Esophagus squamous epithelium (tissue), 5 donors: ENCODE results near the gene CFAP299. TPM values are rescaled to one million over a fixed set of nuclear protein-coding genes. Genes with fewer than 3 reads are reported as not detected.

Source experiments
- DNase-seq: peaks from one replicate; lab custom pipeline; 2025; lab: John Stamatoyannopoulos, UW
- H3K27ac ChIP-seq, 4 donors: fragments of 200-600 bp; sonication (generic); one replicate each; pipeline ENCODE4 v1.5.1; 2016 to 2019; ENCODE audit warnings: mild to moderate bottlenecking in 1 of 4
- H3K27me3 ChIP-seq, 4 donors: fragments of 200-600 bp; sonication (generic); 1 replicate in 3 of 4; 2 replicates in 1 of 4; pipeline versions ENCODE4 v1.5.1 to v1.6.0; 2017 to 2021; ENCODE audit warnings: antibody characterized with exemption in 1 of 4
- H3K36me3 ChIP-seq, 3 donors: fragments of 200-600 bp; sonication (generic); one replicate each; pipeline ENCODE4 v1.5.1; 2016 to 2019
- H3K4me1 ChIP-seq, 3 donors: fragments of 200-600 bp; sonication (generic); one replicate each; pipeline ENCODE4 v1.5.1; 2017 to 2019
- H3K4me3 ChIP-seq, 4 donors: fragments of 200-600 bp; sonication (generic); 1 replicate in 3 of 4; 2 replicates in 1 of 4; pipeline ENCODE4 v1.5.1; 2016 to 2019; ENCODE audit warnings: mild to moderate bottlenecking in 2 of 4, moderate library complexity in 1 of 4
- H3K9me3 ChIP-seq, 3 donors: fragments of 200-600 bp; sonication (generic); one replicate each; pipeline ENCODE4 v1.5.1; 2016 to 2019
- POLR2A ChIP-seq, 4 donors: fragments of 450-650 bp; IDR thresholded peaks; one replicate each; pipeline ENCODE4 v1.6.1; 2017; ENCODE audit warnings: antibody characterized with exemption in 4 of 4, mild to moderate bottlenecking in 4 of 4, moderate library complexity in 3 of 4
- WGBS, 2 donors: methylation state at CpG; one replicate each; pipeline ENCODE4 v1.1.5; 2018; 5-methylcytosine and 5-hydroxymethylcytosine counted together
- intact Hi-C: fragments of 100-400 bp; cut with DNase I; formaldehyde crosslinking; loops from one replicate; pipeline ENCODE4 v1.15.0; 2022
- total RNA-seq, 4 donors: library from RNA; depleted of rRNA; stranded (reverse); fragments of >200 nt; gene quantifications; one replicate each; pipeline ENCODE4 v1.1.0, GENCODE V29; 2016
- TF ChIP-seq, protein P1 (sequence below), 6 experiments: fragments of 450-650 bp in 4 of 6; fragments of 200-600 bp in 2 of 6; sonication (generic) in 2 of 6; IDR thresholded peaks; one replicate each; pipeline ENCODE4 v1.5.1; 2016 to 2019; ENCODE audit warnings: antibody characterized with exemption in 6 of 6, mild to moderate bottlenecking in 4 of 6, moderate library complexity in 4 of 6
- donor health status: DM: yes; HTN: yes; CAD: no.

The CFAP299 gene
- total RNA-seq, 4 donors from 2014 or later, result not detected

DNA sequence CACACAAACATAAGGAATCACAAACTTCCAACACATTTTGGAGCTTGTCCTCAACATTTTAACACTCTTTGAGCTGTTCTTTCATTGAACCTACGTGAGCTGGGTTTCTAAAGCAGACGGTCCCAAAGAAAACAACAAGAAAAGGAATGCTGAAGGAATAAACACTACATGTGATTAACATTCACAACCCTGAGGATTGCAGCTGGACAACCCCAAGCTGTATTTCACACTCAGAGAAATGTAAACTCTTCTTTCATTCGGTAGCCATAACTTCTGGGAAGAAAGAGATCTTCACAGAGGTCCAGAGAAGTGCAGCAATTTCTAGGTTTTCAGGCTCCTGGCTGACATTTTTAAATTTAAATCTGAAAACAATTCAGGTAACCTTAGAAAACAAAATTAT is 130.2 kb downstream of the CFAP299 start:
- no peaks in the 10 kb centered on the region for H3K9me3 ChIP-seq
- H3K27me3 ChIP-seq, result no peaks in the 10 kb centered on the region
- WGBS, 2 donors, result 84 to 86% methylated on average over 3 of the region's 3 CpGs
- no peak overlapping the region for H3K27ac ChIP-seq
- no peak for DNase-seq
- no peak overlapping the region for H3K4me3 ChIP-seq
- peaks cover 0 to 23% (median 0%) of the 10 kb centered on the region in 3 donors for H3K4me1 ChIP-seq
- TF ChIP-seq, protein P1, sequence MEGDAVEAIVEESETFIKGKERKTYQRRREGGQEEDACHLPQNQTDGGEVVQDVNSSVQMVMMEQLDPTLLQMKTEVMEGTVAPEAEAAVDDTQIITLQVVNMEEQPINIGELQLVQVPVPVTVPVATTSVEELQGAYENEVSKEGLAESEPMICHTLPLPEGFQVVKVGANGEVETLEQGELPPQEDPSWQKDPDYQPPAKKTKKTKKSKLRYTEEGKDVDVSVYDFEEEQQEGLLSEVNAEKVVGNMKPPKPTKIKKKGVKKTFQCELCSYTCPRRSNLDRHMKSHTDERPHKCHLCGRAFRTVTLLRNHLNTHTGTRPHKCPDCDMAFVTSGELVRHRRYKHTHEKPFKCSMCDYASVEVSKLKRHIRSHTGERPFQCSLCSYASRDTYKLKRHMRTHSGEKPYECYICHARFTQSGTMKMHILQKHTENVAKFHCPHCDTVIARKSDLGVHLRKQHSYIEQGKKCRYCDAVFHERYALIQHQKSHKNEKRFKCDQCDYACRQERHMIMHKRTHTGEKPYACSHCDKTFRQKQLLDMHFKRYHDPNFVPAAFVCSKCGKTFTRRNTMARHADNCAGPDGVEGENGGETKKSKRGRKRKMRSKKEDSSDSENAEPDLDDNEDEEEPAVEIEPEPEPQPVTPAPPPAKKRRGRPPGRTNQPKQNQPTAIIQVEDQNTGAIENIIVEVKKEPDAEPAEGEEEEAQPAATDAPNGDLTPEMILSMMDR (IDR thresholded peaks at IDR 0.05), result no peak
- TF ChIP-seq POLR2A (IDR thresholded peaks at IDR 0.05), result no peak
- H3K36me3 ChIP-seq, result no peaks in the 10 kb centered on the region
- intact Hi-C loops, result no loop called here

DNA sequence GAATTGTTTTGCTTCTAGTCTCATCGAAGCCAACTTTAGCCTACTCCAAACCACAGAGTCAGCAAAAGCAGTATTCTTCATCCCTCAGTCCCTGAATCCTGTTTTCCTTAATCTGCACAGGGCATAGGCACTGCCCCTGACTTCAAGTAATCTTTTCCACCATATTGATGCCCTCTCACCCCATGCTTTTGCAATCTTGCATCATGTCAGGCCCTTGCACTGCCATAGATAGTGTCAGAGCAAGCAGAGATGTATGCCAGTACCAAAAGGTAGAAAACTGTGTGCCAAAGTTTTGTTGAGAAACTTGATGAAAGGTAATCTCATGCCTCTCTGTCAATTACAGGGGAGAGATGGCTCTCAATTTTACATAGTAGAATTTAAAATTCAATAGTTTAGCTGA is 131.1 kb downstream of the CFAP299 start:
- Histone ChIP-seq H3K4me1 (peaks cover 0 to 23% (median 0%) of the 10 kb centered on the region in 3 donors), H3K27me3 (no peaks in the 10 kb centered on the region), H3K4me3 (no peak overlapping the region), H3K9me3 (no peaks in the 10 kb centered on the region), H3K27ac (no peak overlapping the region), H3K36me3 (no peaks in the 10 kb centered on the region)
- WGBS, 2 donors, result 79 to 94% methylated on average over 1 of the region's 1 CpG
- TF ChIP-seq POLR2A (IDR thresholded peaks at IDR 0.05), result no peak
- intact Hi-C loops, result no loop called here
- no peak for DNase-seq

DNA sequence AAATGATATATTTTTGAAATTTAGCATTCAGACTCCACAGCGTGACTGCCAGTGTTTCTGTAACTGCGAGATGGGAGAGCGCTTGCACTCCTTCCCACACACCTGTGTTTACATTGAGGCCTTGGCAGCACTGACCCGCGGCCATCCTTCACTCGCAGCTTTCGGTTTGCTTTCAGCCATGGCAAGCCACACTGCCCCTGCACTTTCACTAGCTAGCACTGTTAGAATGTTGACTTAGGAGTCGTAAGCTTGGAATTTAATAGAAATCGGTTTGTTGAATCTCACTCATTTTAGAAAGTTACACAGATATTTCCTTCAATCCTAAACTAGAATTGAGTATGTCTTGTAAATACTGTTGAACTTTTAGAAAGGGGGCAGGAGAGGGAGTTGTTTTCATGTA is 136.2 kb downstream of the CFAP299 start:
- no peak for DNase-seq
- Histone ChIP-seq H3K27ac (no peak overlapping the region), H3K9me3 (no peaks in the 10 kb centered on the region), H3K36me3 (no peaks in the 10 kb centered on the region), H3K4me1 (peaks cover 0 to 19% (median 0%) of the 10 kb centered on the region in 3 donors), H3K4me3 (peak overlapping the region in 2 of 4 donors; percentile 12 to 50), H3K27me3 (no peaks in the 10 kb centered on the region)
- intact Hi-C loops, result no loop called here
- 18 to 21% methylated on average over 9 of the region's 9 CpGs for WGBS, 2 donors
- TF ChIP-seq, protein P1 (IDR thresholded peaks at IDR 0.05), result no peak
- no peak for TF ChIP-seq POLR2A (IDR thresholded peaks at IDR 0.05)

DNA sequence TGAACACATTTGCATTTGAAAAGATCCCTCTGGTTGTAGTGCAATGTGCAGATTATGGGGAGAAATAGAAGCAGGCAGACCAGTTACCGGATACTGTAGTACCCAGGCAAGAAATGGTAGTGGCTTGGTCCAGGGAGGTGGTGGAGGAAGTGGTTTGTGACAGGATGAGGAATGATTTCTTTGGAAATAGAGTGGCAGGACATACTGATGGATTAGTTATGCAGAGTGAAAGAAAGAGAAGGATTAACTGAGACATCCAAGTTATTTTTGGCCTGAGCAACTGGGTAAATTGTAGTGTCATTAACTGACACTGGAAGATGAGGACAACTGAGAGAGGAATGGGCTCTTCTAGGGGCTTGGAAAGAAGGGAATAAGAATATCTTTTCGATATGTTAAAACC is 139.7 kb downstream of the CFAP299 start:
- Histone ChIP-seq H3K9me3 (no peaks in the 10 kb centered on the region), H3K36me3 (no peaks in the 10 kb centered on the region), H3K27ac (no peak overlapping the region), H3K4me3 (no peak overlapping the region), H3K4me1 (peaks cover 0 to 19% (median 0%) of the 10 kb centered on the region in 3 donors), H3K27me3 (no peaks in the 10 kb centered on the region)
- intact Hi-C loops, result no loop called here
- 65 to 76% methylated on average over 2 of the region's 2 CpGs for WGBS, 2 donors
- TF ChIP-seq POLR2A (IDR thresholded peaks at IDR 0.05), result no peak
- TF ChIP-seq, protein P1 (IDR thresholded peaks at IDR 0.05), result no peak
- DNase-seq, result no peak

DNA sequence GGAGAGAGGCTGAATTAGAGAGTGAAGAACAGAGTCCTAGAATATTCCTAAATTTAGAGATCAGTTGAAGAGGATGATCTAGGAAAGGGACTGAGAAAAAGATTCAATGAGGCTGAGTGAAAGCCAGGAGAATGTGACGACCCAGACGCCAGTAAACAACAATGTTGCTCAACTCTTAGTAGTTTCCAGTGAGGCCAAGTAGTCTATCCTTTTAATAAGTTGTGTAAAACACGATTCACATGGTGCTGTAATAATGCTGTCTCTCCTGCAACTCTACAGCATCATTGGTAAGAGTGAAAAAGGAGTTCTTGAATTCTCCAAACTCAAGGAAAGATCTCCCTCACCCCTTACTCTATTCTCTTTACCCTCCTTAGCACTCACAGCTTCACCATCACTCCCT is 140.3 kb downstream of the CFAP299 start:
- H3K27me3 ChIP-seq, result no peaks in the 10 kb centered on the region
- TF ChIP-seq, protein P1 (IDR thresholded peaks at IDR 0.05), result no peak
- no peak for TF ChIP-seq POLR2A (IDR thresholded peaks at IDR 0.05)
- WGBS, 2 donors, result 70 to 74% methylated on average over 3 of the region's 3 CpGs
- no peaks in the 10 kb centered on the region for H3K36me3 ChIP-seq
- H3K4me1 ChIP-seq, result peaks cover 0 to 18% (median 0%) of the 10 kb centered on the region in 3 donors
- DNase-seq, result no peak
- intact Hi-C loops, result no loop called here
- no peaks in the 10 kb centered on the region for H3K9me3 ChIP-seq
- no peak overlapping the region for H3K4me3 ChIP-seq
- H3K27ac ChIP-seq, result no peak overlapping the region

DNA sequence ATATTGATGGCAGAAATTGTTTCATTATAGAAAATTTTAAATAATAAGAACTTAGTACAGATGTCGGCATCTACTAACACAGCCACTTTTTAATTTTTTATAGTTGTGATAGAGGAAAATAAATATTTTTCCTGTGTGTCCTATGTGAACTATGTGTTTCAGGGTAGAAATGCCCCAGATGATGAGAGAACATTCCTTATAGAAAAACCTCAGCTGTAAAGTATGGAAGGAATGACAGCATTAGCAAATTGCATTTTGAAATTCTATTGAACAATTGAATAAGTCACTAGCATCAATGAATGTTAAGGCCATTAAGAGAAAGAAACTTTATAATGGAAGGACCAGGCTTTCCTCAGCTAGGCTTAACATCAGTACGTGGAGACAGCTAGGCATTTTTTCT is 149.2 kb downstream of the CFAP299 start:
- WGBS, 2 donors, result 89% methylated on average over 2 of the region's 2 CpGs
- Histone ChIP-seq H3K9me3 (no peaks in the 10 kb centered on the region), H3K4me3 (no peak overlapping the region), H3K4me1 (no peaks in the 10 kb centered on the region), H3K27ac (no peak overlapping the region), H3K36me3 (no peaks in the 10 kb centered on the region), H3K27me3 (no peaks in the 10 kb centered on the region)
- DNase-seq, result no peak
- intact Hi-C loops, result no loop called here
- TF ChIP-seq, protein P1 (IDR thresholded peaks at IDR 0.05), result no peak
- TF ChIP-seq POLR2A (IDR thresholded peaks at IDR 0.05), result no peak
